ENCODE measurements around the gene ZNF619. TPM values are rescaled to one million over a fixed set of nuclear protein-coding genes. Genes with fewer than 3 reads are reported as not detected.

Gene ZNF619
- total and polyA plus RNA-seq, 2 of the 13 experiments (the other 11 are each of a cell fraction or from before 2014, with no cell fraction given): 0.83 to 5.2 TPM

- TF ChIP-seq KLF16 (CRISPR knock-in tag; IDR thresholded peaks at IDR 0.05): peak in 1 of 2 experiments; percentile 84; a peak in 2 of 4 replicates
- TF ChIP-seq MED1 (CRISPR knock-in tag; IDR thresholded peaks at IDR 0.05): peak; percentile 45; the same call in 1 of the 2 replicates
- TF ChIP-seq, protein P1, sequence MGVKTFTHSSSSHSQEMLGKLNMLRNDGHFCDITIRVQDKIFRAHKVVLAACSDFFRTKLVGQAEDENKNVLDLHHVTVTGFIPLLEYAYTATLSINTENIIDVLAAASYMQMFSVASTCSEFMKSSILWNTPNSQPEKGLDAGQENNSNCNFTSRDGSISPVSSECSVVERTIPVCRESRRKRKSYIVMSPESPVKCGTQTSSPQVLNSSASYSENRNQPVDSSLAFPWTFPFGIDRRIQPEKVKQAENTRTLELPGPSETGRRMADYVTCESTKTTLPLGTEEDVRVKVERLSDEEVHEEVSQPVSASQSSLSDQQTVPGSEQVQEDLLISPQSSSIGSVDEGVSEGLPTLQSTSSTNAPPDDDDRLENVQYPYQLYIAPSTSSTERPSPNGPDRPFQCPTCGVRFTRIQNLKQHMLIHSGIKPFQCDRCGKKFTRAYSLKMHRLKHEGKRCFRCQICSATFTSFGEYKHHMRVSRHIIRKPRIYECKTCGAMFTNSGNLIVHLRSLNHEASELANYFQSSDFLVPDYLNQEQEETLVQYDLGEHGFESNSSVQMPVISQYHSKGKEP (CRISPR knock-in tag; IDR thresholded peaks at IDR 0.05): no peak
- TF ChIP-seq ZNF850 (CRISPR knock-in tag; conservative IDR thresholded peaks at IDR 0.05): no peak
- TF ChIP-seq SNAPC2 (CRISPR knock-in tag; IDR thresholded peaks at IDR 0.05): no peak
- TF ChIP-seq, protein P2, sequence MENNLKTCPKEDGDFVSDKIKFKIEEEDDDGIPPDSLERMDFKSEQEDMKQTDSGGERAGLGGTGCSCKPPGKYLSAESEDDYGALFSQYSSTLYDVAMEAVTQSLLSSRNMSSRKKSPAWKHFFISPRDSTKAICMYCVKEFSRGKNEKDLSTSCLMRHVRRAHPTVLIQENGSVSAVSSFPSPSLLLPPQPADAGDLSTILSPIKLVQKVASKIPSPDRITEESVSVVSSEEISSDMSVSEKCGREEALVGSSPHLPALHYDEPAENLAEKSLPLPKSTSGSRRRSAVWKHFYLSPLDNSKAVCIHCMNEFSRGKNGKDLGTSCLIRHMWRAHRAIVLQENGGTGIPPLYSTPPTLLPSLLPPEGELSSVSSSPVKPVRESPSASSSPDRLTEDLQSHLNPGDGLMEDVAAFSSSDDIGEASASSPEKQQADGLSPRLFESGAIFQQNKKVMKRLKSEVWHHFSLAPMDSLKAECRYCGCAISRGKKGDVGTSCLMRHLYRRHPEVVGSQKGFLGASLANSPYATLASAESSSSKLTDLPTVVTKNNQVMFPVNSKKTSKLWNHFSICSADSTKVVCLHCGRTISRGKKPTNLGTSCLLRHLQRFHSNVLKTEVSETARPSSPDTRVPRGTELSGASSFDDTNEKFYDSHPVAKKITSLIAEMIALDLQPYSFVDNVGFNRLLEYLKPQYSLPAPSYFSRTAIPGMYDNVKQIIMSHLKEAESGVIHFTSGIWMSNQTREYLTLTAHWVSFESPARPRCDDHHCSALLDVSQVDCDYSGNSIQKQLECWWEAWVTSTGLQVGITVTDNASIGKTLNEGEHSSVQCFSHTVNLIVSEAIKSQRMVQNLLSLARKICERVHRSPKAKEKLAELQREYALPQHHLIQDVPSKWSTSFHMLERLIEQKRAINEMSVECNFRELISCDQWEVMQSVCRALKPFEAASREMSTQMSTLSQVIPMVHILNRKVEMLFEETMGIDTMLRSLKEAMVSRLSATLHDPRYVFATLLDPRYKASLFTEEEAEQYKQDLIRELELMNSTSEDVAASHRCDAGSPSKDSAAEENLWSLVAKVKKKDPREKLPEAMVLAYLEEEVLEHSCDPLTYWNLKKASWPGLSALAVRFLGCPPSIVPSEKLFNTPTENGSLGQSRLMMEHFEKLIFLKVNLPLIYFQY (CRISPR knock-in tag; IDR thresholded peaks at IDR 0.05; ENCODE audit: borderline replicate concordance): 0 out of 2 replicates have a peak, but pooled peaks have one; percentile 42
- TF ChIP-seq GTF3A (CRISPR knock-in tag; conservative IDR thresholded peaks at IDR 0.05): no peak
- TF ChIP-seq ZNF335 (CRISPR knock-in tag; IDR thresholded peaks at IDR 0.05): peak; percentile 73; the same call in 1 of the 2 replicates
- peak; percentile 66; the same call in 1 of the 2 replicates for TF ChIP-seq ZNF780A (CRISPR knock-in tag; IDR thresholded peaks at IDR 0.05)
- no peak for TF ChIP-seq FOXA1 (IDR thresholded peaks at IDR 0.05)
- TF ChIP-seq FOXA1 (CRISPR knock-in tag; IDR thresholded peaks at IDR 0.05): no peak
- peak; percentile 59; the same call in 1 of the 2 replicates for TF ChIP-seq MEF2D (CRISPR knock-in tag; IDR thresholded peaks at IDR 0.05)
- 0 out of 2 replicates have a peak, but pooled peaks have one; percentile 5 for TF ChIP-seq RARA (CRISPR knock-in tag; IDR thresholded peaks at IDR 0.05)
- peak; percentile 74 for TF ChIP-seq RNF2 (conservative IDR thresholded peaks at IDR 0.05; ENCODE audit: low read depth)
- no peak for TF ChIP-seq ZNF577 (CRISPR knock-in tag; IDR thresholded peaks at IDR 0.05; ENCODE audit: borderline replicate concordance, low read depth)
- peak; percentile 78; the same call in 1 of the 2 replicates for TF ChIP-seq KMT2B (CRISPR knock-in tag; IDR thresholded peaks at IDR 0.05)
- TF ChIP-seq ZFP37 (CRISPR knock-in tag; IDR thresholded peaks at IDR 0.05; ENCODE audit: borderline replicate concordance): no peak
- TF ChIP-seq EP300 (IDR thresholded peaks at IDR 0.05; ENCODE audit: low read depth in 2 of 2, low read length in 2 of 2): no peak
- no peak for TF ChIP-seq EP300 (CRISPR knock-in tag; IDR thresholded peaks at IDR 0.05; ENCODE audit: borderline replicate concordance)
- TF ChIP-seq ZNF605 (CRISPR knock-in tag; IDR thresholded peaks at IDR 0.05): peak; percentile 73; the same call in 1 of the 2 replicates
- no peak for TF ChIP-seq PHB2 (IDR thresholded peaks at IDR 0.05; ENCODE audit: partially characterized antibody)
- peak; percentile 69 for TF ChIP-seq ZNF33B (CRISPR knock-in tag; IDR thresholded peaks at IDR 0.05)
- no peak; the same call in none of the 2 replicates for TF ChIP-seq FOXA3 (CRISPR knock-in tag; IDR thresholded peaks at IDR 0.05)
These were observed 19.7 kb upstream of the ZNF619 start, which contains the start of gene RPL14 (continued) for GRCh38 chr3:40456940-40457823.

Measured in HepG2 (cell line).